RWPE1 (cell line): ENCODE data around the gene MARCHF3.

Source experiments
- CTCF ChIA-PET: fragments of 350-600 bp; sonication (Branson Sonifier 250); formaldehyde crosslinking; extraction: SDS; loops from one replicate; lab custom pipeline; 2021; lab: Yijun Ruan, JAX
- POLR2A ChIA-PET: fragments of 400-600 bp; formaldehyde crosslinking; extraction: SDS; loops from one replicate; lab custom pipeline; 2020; ENCODE audit warnings: antibody characterized with exemption; ENCODE audit not compliant: low non-redundant PET; lab: Yijun Ruan, JAX
- DNase-seq: peaks from one replicate; pipeline ENCODE4 v3.0.0; 2012; ENCODE audit warnings: low spot score
- H3K27ac ChIP-seq: fragments of 450-650 bp; 2 replicates; pipeline ENCODE4 v1.5.1; 2017
- CTCF ChIP-seq: fragments of 450-650 bp; conservative IDR thresholded peaks from 2 replicates; pipeline ENCODE4 v1.5.1; 2017; ENCODE audit warnings: low read depth, mild to moderate bottlenecking

MARCHF3 gene

GRCh38 chr5:127038550-127038949, 8.2 kb upstream of the MARCHF3 start:
- ChIA-PET POLR2A (no interaction called here), CTCF (interaction anchor here (0.6 to 0.7 kb wide), 2 partner anchors 14 to 361 kb away, joined by 3 to 8 read pairs; no protein-coding TSS in a partner anchor)
- no peak for TF ChIP-seq CTCF
- H3K27ac ChIP-seq = no peak overlapping the region
- DNase-seq = no peak

GRCh38 chr5:127031863-127032232, 1.5 kb upstream of the MARCHF3 start:
- no peak for DNase-seq
- TF ChIP-seq CTCF = no peak
- ChIA-PET POLR2A (no interaction called here), CTCF (interaction anchor here (0.8 to 1.1 kb wide), 2 partner anchors 217 to 327 kb away, joined by 3 read pairs; no protein-coding TSS in a partner anchor)
- H3K27ac ChIP-seq = no peak overlapping the region

GRCh38 chr5:127031147-127031862, 947 bp upstream of the MARCHF3 start:
- no peak for TF ChIP-seq CTCF
- ChIA-PET POLR2A (no interaction called here), CTCF (interaction anchor here (0.5 to 1.5 kb wide), 7 partner anchors 156 to 328 kb away, joined by 3 read pairs; no protein-coding TSS in a partner anchor)
- H3K27ac ChIP-seq = peak overlapping the region; percentile 69
- DNase-seq = no peak

- peak overlapping the region; percentile 69 for H3K27ac ChIP-seq
- DNase-seq = peak; percentile 68
- POLR2A ChIA-PET = interaction anchor here (0.5 kb wide), 1 partner anchor 89 kb away, joined by 3 read pairs; no protein-coding TSS in a partner anchor
- CTCF ChIA-PET = interaction anchor here (0.6 to 1.2 kb wide), 10 partner anchors 15 to 354 kb away, joined by 3 to 6 read pairs (median 3); no protein-coding TSS in a partner anchor
- TF ChIP-seq CTCF = peak; percentile 68
Measured at GRCh38 chr5:127029581-127030258, 638 bp downstream of the MARCHF3 start.

GRCh38 chr5:127028822-127029457, 1.4 kb downstream of the MARCHF3 start:
- H3K27ac ChIP-seq = no peak overlapping the region
- ChIA-PET POLR2A (no interaction called here), CTCF (interaction anchor here (0.6 to 1.2 kb wide), 7 partner anchors 14 to 164 kb away, joined by 3 to 6 read pairs (median 3); no protein-coding TSS in a partner anchor)
- TF ChIP-seq CTCF = no peak
- DNase-seq = no peak

GRCh38 chr5:127027539-127027938, 2.8 kb downstream of the MARCHF3 start:
- ChIA-PET POLR2A (no interaction called here), CTCF (no interaction called here)
- no peak for TF ChIP-seq CTCF
- H3K27ac ChIP-seq = no peak overlapping the region
- no peak for DNase-seq
